Esophagus muscularis mucosa (tissue), 4 donors: ENCODE measurements around the gene CLEC19A. TPM values are rescaled to one million over a fixed set of nuclear protein-coding genes. Genes with fewer than 3 reads are reported as not detected.
"Not testable (repeated sequence)": the region's sequence is repeated elsewhere in the genome, so short reads cannot be mapped to it uniquely, and the experiment has no call there.

Experiments used
- DNase-seq: peaks from one replicate; pipeline ENCODE4 v3.0.0-alpha.2; 2017; ENCODE audit errors: extremely low spot score
- H3K27ac ChIP-seq, 4 donors: fragments of 200-600 bp; sonication (generic); replicated peaks in 1 of 4; 1 replicate in 3 of 4; 2 replicates in 1 of 4; pipeline ENCODE4 v1.5.1; 2016 to 2019; ENCODE audit warnings: mild to moderate bottlenecking in 1 of 4
- H3K27me3 ChIP-seq, 4 donors: fragments of 200-600 bp; sonication (generic); one replicate each; pipeline versions ENCODE4 v1.5.1 to v1.6.0; 2016 to 2019
- H3K36me3 ChIP-seq, 4 donors: fragments of 200-600 bp; sonication (generic); one replicate each; pipeline ENCODE4 v1.5.1; 2016 to 2019
- H3K4me1 ChIP-seq, 4 donors: fragments of 200-600 bp; sonication (generic); one replicate each; pipeline ENCODE4 v1.5.1; 2016 to 2019
- H3K4me3 ChIP-seq, 4 donors: fragments of 200-600 bp; sonication (generic); 1 replicate in 2 of 4; 2 replicates in 2 of 4; pipeline ENCODE4 v1.5.1; 2016 to 2019; ENCODE audit warnings: mild to moderate bottlenecking in 4 of 4, moderate library complexity in 1 of 4
- H3K9me3 ChIP-seq, 4 donors: fragments of 200-600 bp; sonication (generic); 1 replicate in 3 of 4; 2 replicates in 1 of 4; pipeline ENCODE4 v1.5.1; 2016 to 2019
- CTCF ChIP-seq, 3 experiments: fragments of 200-600 bp in 2 of 3; fragments of 450-650 bp in 1 of 3; sonication (generic) in 2 of 3; IDR thresholded peaks; one replicate each; pipeline ENCODE4 v1.5.1; 2017 to 2019; ENCODE audit warnings: antibody characterized with exemption in 3 of 3, mild to moderate bottlenecking in 2 of 3, moderate library complexity in 1 of 3
- EP300 ChIP-seq: sonication (generic); formaldehyde crosslinking; IDR thresholded peaks from one replicate; pipeline ENCODE4 v1.6.1; 2017; ENCODE audit warnings: antibody characterized with exemption
- POLR2A ChIP-seq: fragments of 450-650 bp; IDR thresholded peaks from one replicate; pipeline ENCODE4 v1.6.1; 2017; ENCODE audit warnings: antibody characterized with exemption, moderate library complexity, mild to moderate bottlenecking, low read depth
- POLR2AphosphoS5 ChIP-seq, 2 donors: sonication (generic); formaldehyde crosslinking; IDR thresholded peaks; one replicate each; pipeline ENCODE4 v1.6.1; 2017; ENCODE audit warnings: antibody characterized with exemption in 2 of 2
- WGBS: methylation state at CpG from one replicate; pipeline ENCODE4 v1.1.5; 2018; 5-methylcytosine and 5-hydroxymethylcytosine counted together
- intact Hi-C: fragments of 100-400 bp; cut with DNase I; formaldehyde crosslinking; loops from one replicate; pipeline ENCODE4 v1.15.1; 2023
- total RNA-seq, 4 donors: library from RNA; depleted of rRNA; stranded (reverse); fragments of >200 nt; gene quantifications; one replicate each; pipeline versions ENCODE4 v1.1.0 to v1.2.1, GENCODE V29; 2016

The CLEC19A gene
- total RNA-seq, 4 donors from 2014 or later, result not detected

GRCh38 chr16:19314718-19315425, 29.3 kb downstream of the CLEC19A start:
- no peak overlapping the region for H3K4me3 ChIP-seq
- H3K27ac ChIP-seq, result no peak overlapping the region
- no peaks in the 10 kb centered on the region for H3K9me3 ChIP-seq
- TF ChIP-seq POLR2AphosphoS5 (IDR thresholded peaks at IDR 0.05) (no peak), EP300 (no peak), CTCF (IDR thresholded peaks at IDR 0.05) (no peak), POLR2A (no peak)
- 82% methylated on average over 2 of the region's 2 CpGs for WGBS
- H3K4me1 ChIP-seq, result no peaks in the 10 kb centered on the region
- intact Hi-C loops, result no loop called here
- no peaks in the 10 kb centered on the region for H3K27me3 ChIP-seq
- H3K36me3 ChIP-seq, result no peaks in the 10 kb centered on the region
- no peak for DNase-seq

DNA sequence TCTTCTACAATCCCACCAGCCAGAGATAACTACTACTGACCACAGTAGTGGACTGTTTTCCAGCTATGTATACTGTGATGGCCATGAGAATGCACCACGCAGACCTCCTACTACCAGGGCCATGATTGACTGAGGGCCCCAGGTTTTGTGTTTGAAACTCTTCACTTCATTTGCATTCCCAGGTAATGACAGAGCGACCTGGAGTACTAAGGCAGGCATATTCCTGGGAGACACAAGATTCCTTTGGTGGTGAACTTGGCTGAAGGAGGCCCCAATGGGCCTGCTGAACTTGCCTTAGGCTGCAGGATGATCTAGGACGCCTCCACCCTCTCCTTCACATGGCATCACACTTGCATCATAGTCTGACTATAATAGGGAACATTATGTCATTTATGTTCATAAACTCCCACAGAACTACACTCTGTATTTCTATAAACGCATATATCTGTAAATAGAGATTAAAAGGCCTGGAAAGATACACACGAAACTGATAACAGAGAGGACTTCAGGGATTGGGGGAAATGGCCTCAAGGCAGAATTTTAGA, 30.4 kb downstream of the CLEC19A start:
- no peak overlapping the region for H3K4me3 ChIP-seq
- 80% methylated on average over 5 of the region's 5 CpGs for WGBS
- no peaks in the 10 kb centered on the region for H3K4me1 ChIP-seq
- no peak for TF ChIP-seq POLR2AphosphoS5 (IDR thresholded peaks at IDR 0.05)
- no peak for TF ChIP-seq EP300
- TF ChIP-seq CTCF (IDR thresholded peaks at IDR 0.05), result no peak
- TF ChIP-seq POLR2A, result no peak
- H3K9me3 ChIP-seq, result no peaks in the 10 kb centered on the region
- no peak for DNase-seq
- H3K27me3 ChIP-seq, result no peaks in the 10 kb centered on the region
- no peaks in the 10 kb centered on the region for H3K36me3 ChIP-seq
- intact Hi-C loops, result no loop called here
- no peak overlapping the region for H3K27ac ChIP-seq

- intact Hi-C loops, result no loop called here
- no peaks in the 10 kb centered on the region for H3K9me3 ChIP-seq
- no peak overlapping the region for H3K27ac ChIP-seq
- H3K36me3 ChIP-seq, result no peaks in the 10 kb centered on the region
- 51% methylated on average over 5 of the region's 7 CpGs for WGBS
- TF ChIP-seq POLR2AphosphoS5 (IDR thresholded peaks at IDR 0.05) (no peak), CTCF (IDR thresholded peaks at IDR 0.05) (no peak), POLR2A (no peak), EP300 (no peak)
- H3K4me1 ChIP-seq, result no peaks in the 10 kb centered on the region
- no peak for DNase-seq
- no peaks in the 10 kb centered on the region for H3K27me3 ChIP-seq
- H3K4me3 ChIP-seq, result no peak overlapping the region
Observed at GRCh38 chr16:19316846-19317245, 31.3 kb downstream of the CLEC19A start.

DNA sequence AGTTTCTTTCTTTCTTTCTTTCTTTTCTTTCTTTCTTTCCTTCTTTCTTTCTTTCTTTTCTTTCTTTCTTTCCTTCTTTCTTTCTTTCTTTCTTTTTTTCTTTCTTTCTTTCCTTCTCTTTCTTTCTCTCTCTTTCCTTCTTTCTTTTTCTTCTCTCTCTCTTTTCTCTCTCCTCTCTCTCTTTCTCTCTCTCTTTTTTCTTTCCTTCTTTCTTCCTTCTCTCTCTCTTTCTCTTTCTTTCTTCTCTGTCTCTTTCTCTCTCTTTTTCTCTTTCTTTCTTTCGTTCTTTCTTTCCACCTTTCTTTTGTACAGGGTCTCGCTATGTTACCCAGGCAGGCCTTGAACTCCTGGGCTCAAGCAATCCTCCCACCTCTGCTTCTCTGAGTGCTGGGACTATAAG, 35.7 kb downstream of the CLEC19A start:
- H3K27ac ChIP-seq, H3K4me1 ChIP-seq, H3K9me3 ChIP-seq, H3K4me3 ChIP-seq, DNase-seq, intact Hi-C loops, H3K27me3 ChIP-seq, H3K36me3 ChIP-seq: not testable (repeated sequence)
- WGBS, result 88% methylated on average over 2 of the region's 2 CpGs

DNA sequence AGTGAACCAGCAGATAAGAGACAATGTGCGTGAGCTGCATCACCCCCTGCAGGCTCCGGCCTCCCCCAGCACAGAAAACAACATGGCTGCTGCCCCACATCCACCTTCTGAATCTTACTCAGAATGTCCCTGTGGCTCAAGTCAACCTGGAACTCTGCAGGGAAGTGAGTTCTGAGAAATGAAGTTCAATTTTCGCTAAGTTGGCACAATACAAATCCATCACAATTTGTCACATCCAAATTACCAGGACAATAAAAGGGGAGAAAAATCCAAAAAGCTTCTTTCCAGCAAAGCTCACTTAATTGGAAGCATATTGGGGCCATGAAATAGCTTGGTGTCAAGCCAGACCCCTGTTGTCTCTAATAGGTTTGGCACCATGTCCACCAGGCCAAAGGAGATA, 38.1 kb downstream of the CLEC19A start:
- no peaks in the 10 kb centered on the region for H3K4me1 ChIP-seq
- H3K36me3 ChIP-seq, result no peaks in the 10 kb centered on the region
- no peaks in the 10 kb centered on the region for H3K27me3 ChIP-seq
- WGBS, result 92% methylated on average over 1 of the region's 3 CpGs
- no peak for TF ChIP-seq POLR2AphosphoS5 (IDR thresholded peaks at IDR 0.05)
- intact Hi-C loops, result no loop called here
- no peak overlapping the region for H3K4me3 ChIP-seq
- no peak for DNase-seq
- peaks cover 0 to 4% (median 0%) of the 10 kb centered on the region in 4 donors for H3K9me3 ChIP-seq
- no peak overlapping the region for H3K27ac ChIP-seq

- H3K4me1 ChIP-seq, result peaks cover 0 to 14% (median 10%) of the 10 kb centered on the region in 4 donors
- intact Hi-C loops, result no loop called here
Observed at GRCh38 chr16:19328364-19328763, 42.8 kb downstream of the CLEC19A start.

More at GRCh38 chr16:19328364-19328763, 42.8 kb downstream of the CLEC19A start:
- no peak overlapping the region for H3K27ac ChIP-seq
- DNase-seq, result no peak
- TF ChIP-seq POLR2A, result no peak
- TF ChIP-seq CTCF (IDR thresholded peaks at IDR 0.05), result no peak
- no peak for TF ChIP-seq EP300
- TF ChIP-seq POLR2AphosphoS5 (IDR thresholded peaks at IDR 0.05), result no peak
- peaks cover 0 to 4% (median 0%) of the 10 kb centered on the region in 4 donors for H3K9me3 ChIP-seq
- no peak overlapping the region for H3K4me3 ChIP-seq
- 95% methylated on average over 1 of the region's 1 CpG for WGBS
- no peaks in the 10 kb centered on the region for H3K27me3 ChIP-seq
- no peaks in the 10 kb centered on the region for H3K36me3 ChIP-seq
